Peyer's patch (tissue), 4 donors: Measurements from ENCODE around the gene SEMA4C.

ENCODE experiments used
- CTCF ChIP-seq, 6 experiments: fragments of 450-650 bp in 4 of 6; fragments of 200-600 bp in 2 of 6; sonication (generic) in 1 of 6; IDR thresholded peaks; one replicate each; pipeline ENCODE4 v1.5.1; 2017 to 2019; ENCODE audit warnings: antibody characterized with exemption in 6 of 6, mild to moderate bottlenecking in 3 of 6, moderate library complexity in 1 of 6
- POLR2A ChIP-seq, 2 donors: fragments of 450-650 bp; IDR thresholded peaks; one replicate each; pipeline ENCODE4 v1.5.1; 2017; ENCODE audit warnings: antibody characterized with exemption in 2 of 2, mild to moderate bottlenecking in 2 of 2, moderate library complexity in 2 of 2

GRCh38 chr2:96877042-96877451, 7.2 kb upstream of the SEMA4C start:
- TF ChIP-seq CTCF (IDR thresholded peaks at IDR 0.05) (no peak), POLR2A (IDR thresholded peaks at IDR 0.05) (no peak)
